NCI-H748 treated with DMSO at 0.1 percent for 48 hours (cell line): ENCODE measurements around the gene KCNC4.

Experiments
- DNase-seq: peaks from one replicate; lab custom pipeline; 2025; lab: John Stamatoyannopoulos, UW

The KCNC4 gene

DNA sequence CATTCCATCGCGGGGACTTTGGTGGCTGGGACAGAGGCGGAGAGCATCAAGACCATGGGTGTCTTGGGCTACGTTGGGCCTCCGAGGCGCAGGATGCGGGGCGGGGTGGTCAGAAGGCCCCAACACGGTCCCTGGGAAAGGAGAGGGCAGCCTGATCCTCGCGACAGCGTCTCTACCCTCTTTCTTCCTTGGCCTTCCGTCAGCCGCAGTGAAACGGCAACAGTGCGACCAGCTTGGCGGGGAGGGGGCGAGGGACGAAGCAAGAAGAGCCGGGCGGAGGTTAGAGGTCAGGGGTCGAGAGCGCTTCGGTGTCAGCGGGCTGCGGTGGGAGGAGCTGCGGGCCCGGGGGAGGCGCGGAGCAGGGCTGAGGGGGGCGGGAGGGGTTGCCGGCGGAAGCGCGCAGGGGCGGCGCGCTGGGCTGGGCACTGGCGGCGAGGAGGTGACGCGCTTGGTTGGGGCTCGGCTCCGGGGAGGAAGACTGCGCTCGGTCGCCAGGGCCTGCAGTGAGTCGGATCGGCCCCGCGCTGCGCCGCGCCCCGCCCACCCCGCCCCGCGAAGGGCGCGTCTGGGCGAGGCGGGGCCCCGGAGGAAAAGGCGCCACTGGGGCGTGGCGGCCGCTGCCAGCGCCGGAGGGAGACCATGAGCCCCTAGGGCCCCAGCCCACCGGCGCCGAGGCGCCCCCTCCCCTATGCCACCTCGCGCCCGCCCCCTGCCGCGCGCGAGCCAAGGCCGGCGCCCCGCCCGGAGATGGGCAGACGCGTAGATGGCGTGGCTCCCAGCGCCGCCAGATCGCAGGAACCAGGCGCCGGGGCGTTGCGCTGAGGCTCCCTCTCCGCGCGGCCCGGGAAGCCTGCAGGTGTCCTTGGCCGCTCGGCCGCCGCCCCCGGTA lies at the start of gene KCNC4:
KCNC4 (plus strand) TSS at position 600 of the 889 bp plus-strand sequence. CDS start 1,186 bp downstream, outside the sequence.
- DNase-seq: peak; percentile 80

- no peak for DNase-seq
Measured at GRCh38 chr1:110160538-110161100, 49.5 kb upstream of the KCNC4 start.

- DNase-seq: no peak
Measured at GRCh38 chr1:110161165-110161564, 48.9 kb upstream of the KCNC4 start.

DNA sequence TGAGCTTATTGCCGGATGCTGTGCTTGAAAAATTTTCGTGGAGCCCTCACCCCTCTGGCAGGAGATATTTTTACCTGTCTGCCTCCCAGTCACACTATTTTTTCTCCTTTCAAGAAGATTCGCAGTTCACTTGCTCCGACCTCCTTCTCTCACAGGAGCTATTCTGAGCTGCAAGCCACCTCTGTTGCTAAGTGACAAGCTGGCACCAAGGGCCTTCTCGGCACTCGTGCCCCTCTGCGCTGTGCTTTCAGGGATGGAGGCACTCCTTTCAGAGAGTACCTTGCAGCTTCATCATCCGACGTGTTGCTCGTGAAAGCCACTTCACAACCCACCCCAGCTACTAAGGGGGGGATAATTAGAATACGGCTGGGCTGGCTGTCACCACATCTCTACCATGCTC lies 48.3 kb upstream of the KCNC4 start:
- no peak for DNase-seq

DNA sequence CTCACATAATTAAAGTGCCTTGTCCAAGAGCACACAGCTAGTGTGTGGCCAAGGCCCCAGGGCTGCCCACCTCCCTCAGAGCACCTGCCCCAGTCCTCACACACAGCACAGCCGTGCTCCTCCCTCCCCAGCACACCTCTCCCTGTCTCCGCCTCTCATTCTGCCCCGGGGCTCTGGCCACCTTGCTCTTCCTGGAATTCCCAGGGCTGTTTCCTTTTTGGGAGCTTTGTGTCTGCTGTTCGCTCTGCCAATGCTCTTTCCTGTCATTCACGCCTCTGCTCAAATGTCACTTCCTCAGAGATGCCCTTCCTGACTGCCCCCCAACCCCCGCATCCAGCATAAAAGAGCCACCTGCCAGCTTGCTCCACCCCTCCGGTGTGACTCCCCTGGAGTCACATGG lies 46.5 kb upstream of the KCNC4 start:
- DNase-seq: no peak

DNA sequence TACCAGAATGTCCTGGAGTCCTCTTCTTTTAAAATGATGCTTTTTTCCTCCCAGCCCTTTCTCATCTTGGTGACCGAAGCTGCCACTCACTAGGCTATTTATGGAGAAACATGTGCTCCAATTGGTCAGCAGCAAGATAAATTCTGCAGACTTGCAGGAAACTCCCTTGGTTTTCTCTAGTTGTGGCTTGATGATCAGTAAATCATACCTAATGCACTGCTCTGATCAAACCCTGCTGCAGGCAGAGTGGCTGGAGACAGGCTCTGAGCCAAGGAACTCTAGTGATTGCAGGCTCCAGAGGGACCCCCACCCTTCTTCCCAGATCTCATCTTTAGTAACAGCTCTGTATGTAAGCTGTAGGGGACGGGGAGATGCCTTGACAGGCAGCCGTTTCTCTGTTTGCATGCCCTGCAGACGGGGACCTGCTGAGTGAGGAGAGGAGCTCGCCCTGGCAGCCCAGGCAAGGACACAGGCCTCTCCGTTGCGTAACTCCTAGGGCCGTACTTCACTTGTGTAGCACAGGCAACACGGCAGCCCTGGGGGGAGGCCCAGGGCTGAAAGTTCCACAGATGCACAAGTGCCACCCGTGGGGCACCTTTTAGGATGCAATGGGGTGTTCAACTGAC lies 45.3 kb upstream of the KCNC4 start:
- DNase-seq: no peak

DNA sequence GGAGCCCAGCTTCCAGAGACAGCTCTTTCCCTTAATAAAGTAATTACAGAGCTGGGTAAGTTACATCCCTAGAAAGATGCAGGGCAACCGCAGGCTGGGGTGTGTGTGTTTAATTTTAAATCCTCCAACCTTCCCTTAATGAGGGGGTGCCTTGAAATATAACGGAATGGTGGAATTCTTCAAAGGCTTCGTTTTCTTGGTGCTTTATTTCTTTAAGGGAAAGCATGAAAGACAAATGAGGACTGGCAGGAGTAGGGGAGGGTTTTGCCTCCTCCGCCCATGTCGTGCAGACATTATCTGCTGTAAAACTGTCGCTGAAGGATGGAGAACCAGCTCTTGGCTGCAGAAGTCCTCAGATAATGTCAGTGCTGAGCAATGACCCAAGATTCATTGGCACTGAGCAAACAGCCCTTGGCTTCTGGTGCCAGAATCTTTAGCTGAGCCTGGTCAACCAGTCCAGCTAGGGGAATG lies 44.3 kb upstream of the KCNC4 start:
- DNase-seq: no peak

DNA sequence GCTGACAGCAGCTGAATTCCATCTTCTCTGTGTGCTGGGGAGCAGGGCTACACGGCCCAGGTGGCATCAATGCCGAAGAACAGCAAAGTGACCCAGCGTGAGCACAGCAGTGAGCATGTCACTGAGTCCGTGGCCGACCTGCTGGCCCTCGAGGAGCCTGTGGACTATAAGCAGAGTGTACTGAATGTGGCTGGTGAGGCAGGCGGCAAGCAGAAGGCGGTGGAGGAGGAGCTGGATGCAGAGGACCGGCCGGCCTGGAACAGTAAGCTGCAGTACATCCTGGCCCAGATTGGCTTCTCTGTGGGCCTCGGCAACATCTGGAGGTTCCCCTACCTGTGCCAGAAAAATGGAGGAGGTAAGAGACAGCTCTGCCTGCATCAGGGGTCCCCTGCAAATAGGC lies 43.3 kb upstream of the KCNC4 start:
- no peak for DNase-seq

GRCh38 chr1:110170766-110171733 lies 39.1 kb upstream of the KCNC4 start:
- DNase-seq: no peak

- no peak for DNase-seq
Measured at GRCh38 chr1:110172001-110172400, 38.1 kb upstream of the KCNC4 start.

- DNase-seq: no peak
Measured at GRCh38 chr1:110173466-110174105, 36.5 kb upstream of the KCNC4 start.

DNA sequence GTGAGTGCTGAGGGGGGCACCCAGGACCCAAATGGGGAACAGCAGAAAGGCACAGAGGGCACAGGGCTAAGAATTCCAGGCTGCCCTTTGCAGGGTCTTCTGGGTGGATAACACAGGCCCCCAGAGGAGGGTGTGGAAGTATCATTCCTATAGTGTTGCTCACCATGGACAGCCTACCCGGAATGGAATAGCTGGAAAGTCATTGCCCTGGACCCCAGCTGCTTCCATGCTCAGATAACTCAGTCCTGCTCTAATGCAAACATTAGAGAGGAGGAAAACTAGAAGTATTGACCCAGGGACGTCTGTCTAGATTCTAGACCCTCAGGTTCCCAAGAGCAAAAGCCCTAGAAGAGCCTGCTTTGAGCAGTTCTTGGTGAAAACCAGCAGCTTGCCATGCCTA lies 35.2 kb upstream of the KCNC4 start:
- DNase-seq: no peak

DNA sequence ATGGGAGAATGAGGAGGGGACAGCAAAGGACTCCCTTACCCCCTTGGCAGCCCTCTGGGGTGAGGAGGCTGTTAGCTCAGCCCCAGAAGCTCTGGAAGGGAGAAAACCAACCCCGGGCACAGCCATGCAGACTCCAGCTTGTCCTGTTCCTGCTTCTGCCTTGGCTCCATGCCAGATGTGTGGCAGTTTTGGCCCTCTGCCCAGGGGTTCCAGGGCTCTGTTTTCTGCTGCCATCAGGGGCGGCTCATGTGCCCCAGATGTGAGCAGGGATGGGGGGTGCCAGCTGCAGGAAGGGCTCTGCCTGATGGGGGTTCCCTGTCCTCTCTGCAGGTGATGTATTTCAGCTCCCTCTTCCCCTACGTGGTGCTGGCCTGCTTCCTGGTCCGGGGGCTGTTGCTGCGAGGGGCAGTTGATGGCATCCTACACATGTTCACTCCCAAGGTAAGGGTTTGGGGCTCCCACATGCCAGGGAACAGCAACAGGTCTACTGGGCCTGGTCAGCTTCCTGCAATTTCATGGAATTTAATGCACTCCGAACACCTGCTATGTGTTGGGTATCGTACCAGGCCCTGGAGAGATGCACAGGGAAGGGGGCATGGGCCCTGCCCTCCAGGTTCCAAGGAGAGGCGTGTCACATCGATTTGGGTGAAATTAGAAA lies 33.7 kb upstream of the KCNC4 start:
- DNase-seq: peak; percentile 60

- DNase-seq: no peak
Measured at GRCh38 chr1:110177775-110178174, 32.3 kb upstream of the KCNC4 start.

GRCh38 chr1:110183642-110184167 lies 26.4 kb upstream of the KCNC4 start:
- no peak for DNase-seq

DNA sequence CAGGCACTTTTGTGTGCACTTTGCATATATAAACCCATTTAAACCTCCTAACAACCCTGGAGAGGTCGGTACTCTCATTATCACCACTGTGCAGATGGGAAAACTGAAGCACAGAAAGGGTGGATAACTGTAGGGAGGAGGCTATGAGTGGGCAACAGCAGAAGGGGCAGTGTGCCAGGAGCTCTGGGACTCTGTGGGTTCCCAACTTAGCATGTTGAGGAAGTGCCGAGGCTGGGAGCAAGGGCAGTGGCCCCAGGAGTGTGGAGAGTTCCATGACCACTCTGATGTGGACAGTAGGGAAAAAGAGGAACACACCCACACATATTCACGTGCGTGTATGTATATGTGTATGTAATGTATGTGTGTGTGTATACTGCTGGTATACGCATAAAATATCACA lies 25.7 kb upstream of the KCNC4 start:
- DNase-seq: no peak

DNA sequence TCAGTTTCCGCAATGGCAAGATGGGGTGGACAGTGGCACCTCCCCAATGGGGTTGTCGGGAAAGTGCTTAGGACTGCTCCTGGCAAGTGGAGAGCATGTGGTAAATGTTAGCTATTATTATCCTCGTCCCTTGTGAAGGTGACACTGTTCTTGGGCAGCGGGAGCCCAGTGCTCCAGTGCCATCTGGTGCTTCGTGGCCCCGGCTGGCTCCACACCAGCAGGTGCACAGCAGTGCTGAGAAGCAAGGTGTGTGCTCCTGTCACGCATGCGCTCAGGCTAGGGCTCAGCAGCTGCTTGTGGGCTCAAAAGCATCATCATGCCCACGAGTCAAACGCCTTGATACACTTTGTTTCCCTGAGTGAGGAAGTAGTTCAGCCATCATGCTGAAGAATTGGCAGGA lies 24.9 kb upstream of the KCNC4 start:
- DNase-seq: no peak

DNA sequence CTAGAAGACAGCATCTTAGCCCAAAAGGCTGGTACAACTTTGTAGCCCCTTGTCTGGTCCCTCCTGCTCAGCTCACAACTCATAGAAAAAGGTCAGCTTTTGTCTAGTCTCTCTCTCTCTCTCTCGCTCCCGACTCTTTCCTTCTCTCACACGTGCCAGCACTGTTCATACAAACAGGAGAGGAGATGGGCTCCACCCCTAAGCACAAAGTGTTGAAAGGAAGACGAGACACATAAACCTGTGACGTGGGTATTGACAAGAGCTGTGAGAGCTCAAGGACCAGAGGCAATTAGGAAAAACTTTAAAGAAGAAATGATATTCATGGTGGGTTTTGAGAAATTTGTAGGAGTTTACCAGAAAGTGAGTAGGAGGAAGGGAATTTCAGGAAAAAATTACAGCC lies 23.6 kb upstream of the KCNC4 start:
- DNase-seq: no peak

DNA sequence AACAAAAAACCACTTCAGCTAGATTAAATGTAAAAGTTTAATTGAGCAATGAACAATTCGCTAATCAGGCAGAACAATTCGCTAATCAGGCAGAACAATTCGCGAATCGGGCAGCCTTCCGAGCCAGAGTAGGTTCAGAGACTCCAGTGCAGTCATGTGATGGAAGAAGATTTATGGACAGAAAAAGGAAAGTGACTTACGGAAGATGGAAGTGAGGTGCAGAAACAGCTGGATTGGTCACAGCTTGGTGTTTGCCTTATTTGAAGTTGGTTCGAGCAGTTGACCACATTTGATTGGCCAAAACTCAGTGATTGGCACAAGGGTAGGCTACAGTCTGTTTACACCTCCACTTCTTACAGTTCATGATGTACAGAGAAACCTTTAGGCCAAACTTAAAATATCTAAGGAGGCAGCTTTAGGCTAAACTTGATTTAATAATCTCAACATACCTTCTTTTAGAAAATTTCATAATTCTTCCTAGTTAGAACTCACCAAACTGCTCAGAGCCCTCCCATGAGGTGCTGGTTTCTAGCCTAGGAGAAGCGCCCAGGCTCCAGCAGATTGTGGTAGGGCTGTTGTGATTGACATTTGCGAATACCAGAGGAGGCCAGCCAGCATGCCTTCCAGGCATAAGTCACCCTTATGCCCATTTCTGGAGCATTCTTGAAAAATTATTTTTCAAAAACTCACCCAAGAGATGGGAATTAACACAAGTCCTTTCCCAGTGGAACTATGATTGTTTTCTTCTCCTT lies 22.8 kb upstream of the KCNC4 start:
- DNase-seq: no peak
